Activated B cell treated with CpG ODN at 0.5 μM for 24 hours (primary cell): ENCODE data around the gene OR1K1. TPM values are rescaled to one million over a fixed set of nuclear protein-coding genes. Genes with fewer than 3 reads are reported as not detected.
"Not testable (repeated sequence)": the region's sequence is repeated elsewhere in the genome, so short reads cannot be mapped to it uniquely, and the experiment has no call there.

Experiments
- ATAC-seq: fragments of 200-7000 bp; cut with Tn5 transposase; one replicate; pipeline ENCODE4 v1.10.0; 2021; ENCODE audit warnings: low read depth, mild to moderate bottlenecking, moderate library complexity
- CTCF ChIA-PET: fragments of 350-600 bp; sonication (Branson Sonifier 250); formaldehyde crosslinking; loops from one replicate; lab custom pipeline; 2021; ENCODE audit warnings: antibody characterized with exemption; lab: Charles Lee
- POLR2A ChIA-PET: fragments of 350-600 bp; sonication (Branson Sonifier 250); formaldehyde crosslinking; loops from one replicate; lab custom pipeline; 2021; ENCODE audit warnings: antibody characterized with exemption; lab: Charles Lee
- DNase-seq: peaks from one replicate; pipeline ENCODE4 v3.0.0; 2022
- H3K27ac Mint-ChIP-seq: one replicate; pipeline ENCODE4 v1.8.0; 2020; ENCODE audit warnings: mixed read lengths
- H3K27me3 Mint-ChIP-seq: one replicate; pipeline ENCODE4 v1.8.0; 2021; ENCODE audit warnings: mixed read lengths
- H3K36me3 Mint-ChIP-seq: one replicate; pipeline ENCODE4 v1.8.0; 2021; ENCODE audit warnings: low read depth, mixed read lengths
- H3K4me1 Mint-ChIP-seq: one replicate; pipeline ENCODE4 v1.8.0; 2021; ENCODE audit warnings: mixed read lengths
- H3K4me3 Mint-ChIP-seq: one replicate; pipeline ENCODE4 v1.8.0; 2020; ENCODE audit warnings: mild to moderate bottlenecking, mixed read lengths
- H3K9me3 Mint-ChIP-seq: one replicate; pipeline ENCODE4 v1.8.0; 2020; ENCODE audit warnings: mixed read lengths
- CTCF ChIP-seq: fragments of 200-600 bp; IDR thresholded peaks from one replicate; pipeline ENCODE4 v1.8.0; 2022; ENCODE audit warnings: antibody characterized with exemption, mild to moderate bottlenecking
- intact Hi-C: fragments of 100-400 bp; cut with micrococcal nuclease; formaldehyde crosslinking; loops from one replicate; pipeline ENCODE4 v1.15.1; 2024
- total RNA-seq: library from RNA; stranded (reverse); gene quantifications from 2 replicates; pipeline ENCODE4 v1.2.3, GENCODE V29; 2022

OR1K1 gene
- total RNA-seq, 1 donor from 2014 or later, result not detected

- intact Hi-C loops, result no loop called here
- H3K9me3 Mint-ChIP-seq, result no peaks in the 10 kb centered on the region
- peaks cover 6% of the 10 kb centered on the region for H3K4me1 Mint-ChIP-seq
- DNase-seq (no peak), ATAC-seq (no peak)
- POLR2A ChIA-PET, result no interaction called here
- no peaks in the 10 kb centered on the region for H3K27me3 Mint-ChIP-seq
- no peak overlapping the region for H3K4me3 Mint-ChIP-seq
- TF ChIP-seq CTCF, result no peak
- H3K36me3 Mint-ChIP-seq, result no peaks in the 10 kb centered on the region
- CTCF ChIA-PET, result no interaction called here
- no peak overlapping the region for H3K27ac Mint-ChIP-seq
Observed at GRCh38 chr9:122797316-122798063, 2.4 kb upstream of the OR1K1 start.

- intact Hi-C loops, result no loop called here
- ATAC-seq, result no peak
- Mint-ChIP-seq H3K36me3 (no peaks in the 10 kb centered on the region), H3K4me3 (no peak overlapping the region), H3K4me1 (no peaks in the 10 kb centered on the region), H3K27ac (no peak overlapping the region), H3K27me3 (no peaks in the 10 kb centered on the region), H3K9me3 (no peaks in the 10 kb centered on the region)
- ChIA-PET POLR2A (no interaction called here), CTCF (no interaction called here)
- no peak for DNase-seq
- TF ChIP-seq CTCF, result no peak
Observed at GRCh38 chr9:122806661-122807060, 6.7 kb downstream of the OR1K1 start.

GRCh38 chr9:122807271-122807900 lies 7.5 kb downstream of the OR1K1 start:
- Mint-ChIP-seq H3K27ac (no peak overlapping the region), H3K27me3 (no peaks in the 10 kb centered on the region), H3K4me1 (no peaks in the 10 kb centered on the region), H3K36me3 (no peaks in the 10 kb centered on the region), H3K9me3 (no peaks in the 10 kb centered on the region), H3K4me3 (no peak overlapping the region)
- ChIA-PET CTCF (interaction anchor here (1.5 to 1.6 kb wide), 2 partner anchors 309 to 682 kb away, joined by 3 to 4 read pairs; no protein-coding TSS in a partner anchor), POLR2A (no interaction called here)
- no peak for DNase-seq
- TF ChIP-seq CTCF, result no peak
- intact Hi-C loops, result no loop called here
- no peak for ATAC-seq

- H3K4me3 Mint-ChIP-seq, result no peak overlapping the region
- H3K27me3 Mint-ChIP-seq, result no peaks in the 10 kb centered on the region
- no peak for TF ChIP-seq CTCF
- intact Hi-C loops, result no loop called here
- H3K9me3 Mint-ChIP-seq, result no peaks in the 10 kb centered on the region
- H3K27ac Mint-ChIP-seq, result no peak overlapping the region
- H3K4me1 Mint-ChIP-seq, result no peaks in the 10 kb centered on the region
- no peaks in the 10 kb centered on the region for H3K36me3 Mint-ChIP-seq
- ChIA-PET POLR2A (no interaction called here), CTCF (interaction anchor here (1.0 to 3.5 kb wide), 4 partner anchors 309 to 709 kb away, joined by 3 to 22 read pairs (median 4); no protein-coding TSS in a partner anchor)
- ATAC-seq, result no peak
- no peak for DNase-seq
Observed at GRCh38 chr9:122808141-122808540, 8.2 kb downstream of the OR1K1 start.

- H3K4me1 Mint-ChIP-seq, POLR2A ChIA-PET, DNase-seq, H3K9me3 Mint-ChIP-seq, H3K27me3 Mint-ChIP-seq, H3K4me3 Mint-ChIP-seq, H3K36me3 Mint-ChIP-seq, ATAC-seq, H3K27ac Mint-ChIP-seq, intact Hi-C loops: not testable (repeated sequence)
- CTCF ChIA-PET, result interaction anchor here (1.0 to 3.5 kb wide), 4 partner anchors 310 to 710 kb away, joined by 3 to 22 read pairs (median 4); no protein-coding TSS in a partner anchor
Observed at GRCh38 chr9:122809261-122809660, 9.3 kb downstream of the OR1K1 start.
